SK-N-SH (cell line): Measurements from ENCODE around the gene PNCK. TPM values are rescaled to one million over a fixed set of nuclear protein-coding genes. Genes with fewer than 3 reads are reported as not detected.

Experiments used
- CTCF ChIA-PET: fragments of 300-600, 350-600 bp; formaldehyde crosslinking; extraction: SDS; loops from one replicate; lab custom pipeline; 2021; lab: Yijun Ruan, JAX
- POLR2A ChIA-PET: fragments of 350-600 bp; sonication (Branson Sonifier 250); formaldehyde crosslinking; extraction: SDS; loops from one replicate; lab custom pipeline; 2020; ENCODE audit warnings: antibody characterized with exemption, inconsistent platforms; lab: Yijun Ruan, JAX
- DNase-seq: peaks from one replicate; pipeline ENCODE4 v3.0.0; 2012
- H2AFZ ChIP-seq: fragments of 200-600 bp; sonication (generic); 2 replicates; pipeline ENCODE4 v1.8.1; 2016; ENCODE audit warnings: antibody characterized with exemption, mild to moderate bottlenecking, low read depth
- H3F3A ChIP-seq: fragments of 200-600 bp; sonication (generic); replicated peaks from 2 replicates; pipeline ENCODE3; 2016; ENCODE audit warnings: antibody characterized with exemption, mild to moderate bottlenecking; ENCODE audit not compliant: insufficient read depth
- H3K27ac ChIP-seq, 2 experiments: fragments of 200-500 bp in 1 of 2; fragments of 200-600 bp in 1 of 2; sonication (Bioruptor generic) in 1 of 2; sonication (generic), shearing (Covaris generic) in 1 of 2; 2 replicates each; pipeline versions ENCODE4 v1.5.1 to v1.6.1; 2014 to 2016; ENCODE audit warnings: low read depth in 2 of 2, inconsistent platforms in 1 of 2, low read length in 1 of 2, mild to moderate bottlenecking in 1 of 2, mixed read lengths in 1 of 2
- H3K27me3 ChIP-seq: fragments of 200-600 bp; sonication (generic), shearing (Covaris generic); 2 replicates; pipeline ENCODE4 v1.6.1; 2016; ENCODE audit warnings: mixed run types; ENCODE audit not compliant: insufficient read depth
- H3K36me3 ChIP-seq, 2 experiments: fragments of 200-500 bp in 1 of 2; fragments of 200-600 bp in 1 of 2; sonication (Bioruptor generic) in 1 of 2; sonication (generic) in 1 of 2; replicated peaks in 1 of 2; 2 replicates each; pipeline versions ENCODE3 to v1.5.1; 2014 to 2016; ENCODE audit warnings: low read length in 1 of 2, mild to moderate bottlenecking in 1 of 2; ENCODE audit not compliant: insufficient read depth in 2 of 2, control insufficient read depth in 1 of 2
- H3K4me1 ChIP-seq, 2 experiments: fragments of 200-500 bp in 1 of 2; fragments of 200-600 bp in 1 of 2; sonication (Bioruptor generic) in 1 of 2; sonication (generic), shearing (Covaris generic) in 1 of 2; 2 replicates each; pipeline versions ENCODE4 v1.5.1 to v1.6.1; 2014 to 2016; ENCODE audit warnings: low read depth in 1 of 2, low read length in 1 of 2, mixed run types in 1 of 2; ENCODE audit not compliant: insufficient read depth in 2 of 2, control insufficient read depth in 1 of 2
- H3K4me2 ChIP-seq: fragments of 200-600 bp; sonication (generic), shearing (Covaris generic); 2 replicates; pipeline ENCODE4 v1.6.1; 2017; ENCODE audit warnings: mixed run types
- H3K4me3 ChIP-seq, 2 experiments: fragments of 200-500 bp in 1 of 2; fragments of 200-600 bp in 1 of 2; sonication (Bioruptor generic) in 1 of 2; sonication (generic), shearing (Covaris generic) in 1 of 2; 2 replicates each; pipeline versions ENCODE4 v1.5.1 to v1.8.1; 2014 to 2016; ENCODE audit warnings: low read depth in 2 of 2, inconsistent platforms in 1 of 2, low read length in 1 of 2, mild to moderate bottlenecking in 1 of 2, mixed read lengths in 1 of 2, moderate library complexity in 1 of 2
- H3K79me2 ChIP-seq: fragments of 200-600 bp; sonication (generic); 2 replicates; pipeline ENCODE4 v1.8.1; 2017; ENCODE audit warnings: mild to moderate bottlenecking; ENCODE audit not compliant: insufficient read depth
- H3K9ac ChIP-seq: fragments of 200-600 bp; sonication (generic); 2 replicates; pipeline ENCODE4 v1.6.1; 2017; ENCODE audit warnings: mixed run types
- H3K9me2 ChIP-seq: fragments of 200-600 bp; sonication (generic); 2 replicates; pipeline ENCODE4 v1.6.1; 2017; ENCODE audit warnings: mixed run types
- H3K9me3 ChIP-seq: fragments of 200-600 bp; sonication (generic); 2 replicates; pipeline ENCODE4 v1.6.1; 2017; ENCODE audit warnings: mixed run types, mild to moderate bottlenecking, moderate library complexity
- H4K20me1 ChIP-seq: fragments of 200-600 bp; sonication (generic); 2 replicates; pipeline ENCODE4 v1.6.1; 2017; ENCODE audit warnings: mild to moderate bottlenecking, mixed run types; ENCODE audit not compliant: insufficient read depth
- CHD2 ChIP-seq: fragments of 150-350 bp; IDR thresholded peaks from 2 replicates; pipeline ENCODE4 v1.6.1; 2018; ENCODE audit warnings: low read length; ENCODE audit not compliant: partially characterized antibody
- ELF1 ChIP-seq: IDR thresholded peaks from 2 replicates; pipeline ENCODE4 v1.4.0; 2012
- EP300 ChIP-seq, 2 experiments: IDR thresholded peaks; 2 replicates each; pipeline versions ENCODE4 v1.4.0 to v1.6.1; 2012; ENCODE audit warnings: borderline replicate concordance in 1 of 2, low read depth in 1 of 2, low read length in 1 of 2
- EZH2phosphoT487 ChIP-seq: fragments of 200-600 bp; sonication (generic); IDR thresholded peaks from 2 replicates; pipeline ENCODE4 v1.6.1; 2017; ENCODE audit warnings: low read depth, mixed run types, mild to moderate bottlenecking, antibody characterized with exemption, moderate library complexity, borderline replicate concordance
- FOSL2 ChIP-seq: IDR thresholded peaks from 2 replicates; pipeline ENCODE4 v1.4.0; 2012; ENCODE audit warnings: low read depth, mild to moderate bottlenecking, moderate library complexity, borderline replicate concordance
- FOXJ3 ChIP-seq: sonication (generic); formaldehyde crosslinking; IDR thresholded peaks from 2 replicates; pipeline ENCODE4 v1.5.1; 2020; ENCODE audit warnings: mild to moderate bottlenecking, missing genetic modification reagents
- FOXM1 ChIP-seq: IDR thresholded peaks from 2 replicates; pipeline ENCODE4 v1.4.0; 2012; ENCODE audit warnings: low read depth, mild to moderate bottlenecking
- GABPA ChIP-seq: IDR thresholded peaks from 2 replicates; pipeline ENCODE4 v1.4.0; 2012; ENCODE audit warnings: low read depth, mild to moderate bottlenecking
- GATA2 ChIP-seq: sonication (generic); formaldehyde crosslinking; IDR thresholded peaks from 2 replicates; pipeline ENCODE4 v1.5.0; 2020; ENCODE audit warnings: mild to moderate bottlenecking, missing genetic modification reagents
- MAX ChIP-seq: IDR thresholded peaks from 2 replicates; pipeline ENCODE4 v1.4.0; 2012; ENCODE audit warnings: low read depth
- MEF2A ChIP-seq: IDR thresholded peaks from 2 replicates; pipeline ENCODE4 v1.4.0; 2012; ENCODE audit warnings: low read depth, borderline replicate concordance
- POLR2AphosphoS5 ChIP-seq: IDR thresholded peaks from 2 replicates; pipeline ENCODE4 v1.6.1; 2012; ENCODE audit warnings: low read depth, low read length
- RCOR1 ChIP-seq: fragments of 150-350 bp; IDR thresholded peaks from 2 replicates; pipeline ENCODE4 v1.6.1; 2017; ENCODE audit warnings: antibody characterized with exemption, low read length
- REST ChIP-seq: IDR thresholded peaks from 2 replicates; pipeline ENCODE4 v1.6.1; 2012; ENCODE audit warnings: mild to moderate bottlenecking, low read depth, low read length, moderate library complexity
- SIN3A ChIP-seq: IDR thresholded peaks from 2 replicates; pipeline ENCODE4 v1.6.1; 2012; ENCODE audit warnings: low read depth, mild to moderate bottlenecking, low read length, moderate library complexity, borderline replicate concordance
- SMC3 ChIP-seq: IDR thresholded peaks from 2 replicates; pipeline ENCODE4 v1.6.1; 2012; ENCODE audit warnings: low read depth, low read length, improper control_type of control experiment
- TEAD4 ChIP-seq: IDR thresholded peaks from 2 replicates; pipeline ENCODE4 v1.4.0; 2012; ENCODE audit warnings: mild to moderate bottlenecking, borderline replicate concordance; ENCODE audit not compliant: insufficient read depth
- USF1 ChIP-seq: IDR thresholded peaks from 2 replicates; pipeline ENCODE4 v1.4.0; 2012; ENCODE audit warnings: low read depth, borderline replicate concordance
- YY1 ChIP-seq: IDR thresholded peaks from 2 replicates; pipeline ENCODE4 v1.4.0; 2012; ENCODE audit warnings: low read depth, mild to moderate bottlenecking
- WGBS: methylation state at CpG from one replicate; pipeline ENCODE4 v1.1.6; 2017; ENCODE audit warnings: low lambda C conversion rate; 5-methylcytosine and 5-hydroxymethylcytosine counted together
- polyA plus RNA-seq, 3 experiments: library from polyadenylated mRNA; depleted of rRNA; stranded (reverse); fragments of >200 nt; gene quantifications; 2 replicates each; pipeline ENCODE4 v1.2.3, GENCODE V29; 2012
- TF ChIP-seq, protein P1 (sequence below): IDR thresholded peaks from 2 replicates; pipeline ENCODE4; 2012

PNCK gene
- polyA plus RNA-seq, 1 of the 3 experiments (the other 2 are of a cell fraction) = 1.2 TPM

- Histone ChIP-seq H3K9me2 (no peaks in the 10 kb centered on the region), H2AFZ (no peak overlapping the region), H3K36me3 (no peaks in the 10 kb centered on the region), H4K20me1 (no peaks in the 10 kb centered on the region), H3K4me3 (no peak overlapping the region), H3K27me3 (peaks cover 57% of the 10 kb centered on the region), H3K9ac (no peak overlapping the region), H3K4me1 (peaks cover 0 to 22% of the 10 kb centered on the region in 2 experiments; a peak in 1 of 4 replicates), H3F3A (no peaks in the 10 kb centered on the region), H3K27ac (peak overlapping the region in 1 of 2 experiments; percentile 47; a peak in 1 of 4 replicates), H3K4me2 (no peak overlapping the region), H3K9me3 (no peaks in the 10 kb centered on the region), H3K79me2 (no peaks in the 10 kb centered on the region)
- TF ChIP-seq SMC3 (no peak), GABPA (no peak), EP300 (IDR thresholded peaks at IDR 0.05; ENCODE audit: borderline replicate concordance in 1 of 2, low read depth in 1 of 2, low read length in 1 of 2) (no peak), CHD2 (no peak), POLR2AphosphoS5 (no peak), FOXM1 (no peak), SIN3A (no peak), FOXJ3 (CRISPR knock-in tag) (no peak), RCOR1 (no peak), GATA2 (CRISPR knock-in tag) (no peak), MAX (no peak), USF1 (no peak), REST (no peak), YY1 (no peak), EZH2phosphoT487 (no peak), TEAD4 (no peak), ELF1 (no peak), MEF2A (no peak), FOSL2 (no peak)
- TF ChIP-seq, protein P1, sequence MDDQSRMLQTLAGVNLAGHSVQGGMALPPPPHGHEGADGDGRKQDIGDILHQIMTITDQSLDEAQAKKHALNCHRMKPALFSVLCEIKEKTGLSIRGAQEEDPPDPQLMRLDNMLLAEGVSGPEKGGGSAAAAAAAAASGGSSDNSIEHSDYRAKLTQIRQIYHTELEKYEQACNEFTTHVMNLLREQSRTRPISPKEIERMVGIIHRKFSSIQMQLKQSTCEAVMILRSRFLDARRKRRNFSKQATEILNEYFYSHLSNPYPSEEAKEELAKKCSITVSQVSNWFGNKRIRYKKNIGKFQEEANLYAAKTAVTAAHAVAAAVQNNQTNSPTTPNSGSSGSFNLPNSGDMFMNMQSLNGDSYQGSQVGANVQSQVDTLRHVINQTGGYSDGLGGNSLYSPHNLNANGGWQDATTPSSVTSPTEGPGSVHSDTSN = no peak
- CTCF ChIA-PET = interaction anchor here (1.2 to 1.9 kb wide), 8 partner anchors 28 to 169 kb away, joined by 3 to 11 read pairs (median 4); partner anchors contain the start of gene HAUS7
- POLR2A ChIA-PET = interaction anchor here (0.6 kb wide), 1 partner anchor 262 kb away, joined by 3 read pairs; no protein-coding TSS in a partner anchor
- no peak for DNase-seq
- WGBS = 42% methylated on average over 17 of the region's 28 CpGs
Observed at GRCh38 chrX:153639177-153640044, 34.2 kb downstream of the PNCK start.
